ENCODE results near the gene DLG2.

Gene DLG2

DNA sequence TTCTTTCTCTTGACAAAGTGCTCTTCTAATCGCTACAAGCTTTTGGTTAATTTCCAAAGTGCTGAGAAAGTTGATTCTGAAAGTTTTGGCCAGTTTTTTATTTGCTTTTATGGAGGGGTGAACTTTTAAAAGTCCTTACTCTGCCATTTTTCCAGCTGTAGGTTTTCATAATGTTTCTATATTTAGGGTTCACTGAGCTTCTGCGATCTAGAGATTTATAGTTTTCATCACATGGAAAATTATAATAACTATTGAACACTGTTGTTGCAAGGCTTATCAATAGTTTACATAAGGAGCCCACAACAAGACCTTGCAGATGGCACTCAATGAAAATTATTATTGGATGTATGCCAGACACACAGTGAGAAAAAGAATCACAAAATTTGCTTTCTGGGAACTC, 55.1 kb downstream of the DLG2 start:
- in situ Hi-C loops (cut with MboI; ENCODE audit: low sequenced_read_pairs), result no loop called here

DNA sequence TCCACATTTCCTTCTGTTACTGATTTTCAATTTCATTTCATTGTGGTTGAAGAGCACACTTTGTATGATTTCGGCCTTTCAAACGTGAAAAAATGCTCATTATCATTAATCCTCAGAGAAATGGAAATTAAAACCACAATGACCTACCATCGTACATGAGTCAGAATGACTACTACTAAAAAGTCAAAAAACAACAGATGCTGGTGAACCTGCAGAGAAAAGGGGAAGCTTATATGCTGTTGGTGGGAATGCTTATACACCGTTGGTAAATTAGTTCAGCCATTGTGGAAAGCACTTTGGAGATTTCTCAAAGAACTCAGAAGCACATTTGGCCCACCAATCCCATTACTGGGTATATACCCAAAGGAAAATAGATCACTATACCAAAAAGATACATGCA, 57.6 kb downstream of the DLG2 start:
- in situ Hi-C loops (cut with MboI; ENCODE audit: low sequenced_read_pairs), result no loop called here

DNA sequence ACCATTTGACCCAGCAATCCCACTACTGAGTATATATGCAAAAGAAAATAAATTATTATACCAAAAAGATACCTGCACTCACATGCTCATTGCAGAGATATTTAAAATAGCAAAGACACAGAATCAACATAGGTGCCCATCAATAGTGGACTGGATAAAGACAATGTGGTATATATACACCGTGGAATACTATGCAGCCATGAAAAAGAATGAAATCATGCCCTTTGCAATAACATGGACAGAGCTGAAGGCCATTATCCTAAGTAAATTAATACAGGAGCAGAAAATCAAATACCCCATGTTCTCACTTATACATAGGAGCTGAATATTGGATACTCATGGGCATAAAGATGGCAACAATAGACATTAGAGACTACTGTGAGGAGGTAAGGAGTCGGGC, 68.7 kb downstream of the DLG2 start:
- in situ Hi-C loops (cut with MboI; ENCODE audit: low sequenced_read_pairs), result no loop called here

DNA sequence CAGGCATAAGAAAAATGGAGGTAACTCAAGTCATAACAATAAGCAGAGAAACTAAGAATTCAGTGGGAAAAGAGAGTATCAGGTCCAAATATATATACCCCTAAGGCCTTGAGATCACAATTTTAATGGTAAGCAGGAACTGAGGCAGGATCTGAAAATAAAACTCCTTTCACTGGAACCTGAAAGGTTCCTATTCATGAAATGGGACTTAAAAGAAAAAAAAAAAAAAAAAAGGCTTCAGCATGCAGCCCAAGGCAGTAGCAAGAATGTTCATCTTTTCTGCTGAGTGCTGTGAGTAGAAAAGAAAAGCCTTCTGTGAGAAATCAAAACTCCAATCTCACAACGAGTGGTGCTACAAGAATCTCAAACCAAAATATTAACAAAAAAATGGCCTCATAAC, 75.3 kb downstream of the DLG2 start:
- in situ Hi-C loops (cut with MboI; ENCODE audit: low sequenced_read_pairs), result no loop called here

DNA sequence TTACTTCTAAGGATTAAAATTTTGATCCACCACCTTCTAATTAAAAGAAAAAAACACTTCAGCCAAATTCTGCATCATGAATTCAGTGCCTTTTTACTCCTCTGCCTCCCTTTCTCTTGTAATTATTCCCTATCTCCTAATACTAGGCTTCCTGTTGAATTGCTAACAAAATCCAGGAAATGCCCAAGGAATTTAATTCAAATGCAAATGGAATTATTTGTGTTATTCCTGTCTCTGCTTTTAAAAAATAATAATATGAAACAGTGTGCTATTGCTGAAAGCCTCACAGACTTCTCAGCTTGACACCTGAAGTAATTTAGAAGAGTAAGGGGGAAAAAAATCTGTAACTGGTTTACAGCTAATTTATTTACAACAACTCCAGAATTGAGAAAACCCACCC, 85.5 kb downstream of the DLG2 start:
- in situ Hi-C loops (cut with MboI; ENCODE audit: low sequenced_read_pairs), result no loop called here

DNA sequence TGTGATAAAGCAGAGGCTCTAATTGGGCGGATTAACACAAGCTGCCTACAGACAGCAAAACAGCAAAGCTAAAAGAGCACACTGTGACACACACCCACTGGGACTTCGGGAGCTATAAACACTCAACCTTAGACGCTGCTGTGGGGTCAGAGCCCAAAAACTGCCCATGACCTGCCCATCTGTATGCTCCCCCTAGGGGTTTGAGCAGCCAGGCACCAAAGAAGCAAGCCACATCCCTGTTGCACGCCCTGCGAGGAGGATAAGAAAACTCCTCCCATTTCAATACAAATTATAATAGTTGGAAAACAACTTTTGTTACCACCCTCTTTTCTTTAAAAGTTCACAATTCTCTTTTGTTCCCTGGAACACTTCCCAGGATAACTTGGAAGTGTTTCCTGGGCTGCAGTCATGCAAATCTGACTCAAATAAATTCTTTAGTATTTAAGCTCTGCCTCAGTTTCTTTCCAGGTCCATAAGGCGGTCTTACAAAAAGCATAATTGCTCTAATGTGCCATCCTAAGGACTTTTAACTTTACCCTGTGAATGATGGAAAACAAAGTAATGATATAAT, 86.4 kb downstream of the DLG2 start:
- in situ Hi-C loops (cut with MboI; ENCODE audit: low sequenced_read_pairs), result no loop called here

DNA sequence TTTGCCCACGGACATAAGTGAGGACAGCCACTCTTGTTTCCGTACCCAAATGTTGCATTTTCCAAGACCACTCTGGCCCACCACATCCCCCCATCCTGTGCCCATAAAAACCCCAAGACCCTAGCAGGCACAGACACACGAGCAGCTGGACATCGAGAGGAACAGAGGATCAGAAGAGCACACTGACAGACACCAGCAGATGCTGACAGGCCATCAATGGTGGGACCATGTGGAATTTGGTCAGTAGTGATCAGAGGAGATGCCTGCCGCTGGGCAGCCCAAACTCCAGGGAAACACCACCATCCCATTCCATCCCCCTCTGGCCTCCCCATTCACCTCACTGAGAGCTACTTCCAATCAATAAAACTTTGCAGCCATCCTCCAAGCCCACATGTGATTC, 87.0 kb downstream of the DLG2 start:
- in situ Hi-C loops (cut with MboI; ENCODE audit: low sequenced_read_pairs), result no loop called here

DNA sequence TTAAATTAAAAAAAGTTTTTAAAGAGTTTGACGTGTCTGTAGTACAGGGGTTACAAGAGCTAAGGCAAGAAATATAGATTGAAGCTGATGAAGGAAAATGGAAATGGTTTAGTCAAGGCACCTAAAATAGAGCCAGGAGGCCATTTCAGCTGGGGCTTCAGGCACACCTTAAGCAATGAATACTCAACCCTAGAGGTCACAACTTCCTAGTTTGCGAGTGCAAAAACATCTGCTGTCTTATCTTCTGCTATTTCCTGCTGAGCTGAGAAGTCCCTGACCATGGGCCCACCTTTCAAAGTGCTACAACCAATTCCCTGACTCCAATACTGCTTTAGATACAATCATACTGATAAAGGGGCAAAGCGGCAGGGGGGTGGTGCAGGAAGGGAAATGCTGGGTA, 87.4 kb downstream of the DLG2 start:
- in situ Hi-C loops (cut with MboI; ENCODE audit: low sequenced_read_pairs), result no loop called here

DNA sequence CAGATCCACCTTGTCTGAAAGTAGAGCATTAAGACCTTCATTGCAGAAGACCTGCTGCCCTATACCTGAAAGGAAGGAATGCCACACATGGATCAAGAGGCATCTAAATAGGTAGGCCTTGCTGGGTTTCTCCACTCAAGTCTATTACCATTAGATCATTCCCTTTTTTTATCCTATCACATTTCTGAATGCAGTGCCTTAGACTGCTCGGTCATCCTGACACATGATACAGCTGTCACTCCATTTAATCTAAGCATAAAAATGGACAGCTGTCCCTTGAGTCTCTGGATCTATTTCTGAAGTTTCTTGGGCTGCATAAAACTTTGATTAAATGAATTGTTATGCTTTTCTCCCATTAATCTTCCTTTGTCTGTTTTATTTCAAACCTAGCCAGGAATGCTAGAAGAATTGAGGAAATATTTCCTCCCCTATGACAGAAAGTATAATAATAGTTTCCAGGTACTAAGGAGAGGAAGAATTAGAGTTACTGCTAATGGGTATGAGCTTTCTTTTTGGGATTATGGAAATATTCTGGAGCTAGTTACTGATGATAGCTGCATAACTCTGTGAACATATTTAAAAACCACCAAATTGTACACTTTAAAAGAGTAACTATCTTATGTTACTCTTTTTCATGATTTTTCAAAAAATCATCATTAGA, 88.0 kb downstream of the DLG2 start:
- in situ Hi-C loops (cut with MboI; ENCODE audit: low sequenced_read_pairs), result no loop called here

DNA sequence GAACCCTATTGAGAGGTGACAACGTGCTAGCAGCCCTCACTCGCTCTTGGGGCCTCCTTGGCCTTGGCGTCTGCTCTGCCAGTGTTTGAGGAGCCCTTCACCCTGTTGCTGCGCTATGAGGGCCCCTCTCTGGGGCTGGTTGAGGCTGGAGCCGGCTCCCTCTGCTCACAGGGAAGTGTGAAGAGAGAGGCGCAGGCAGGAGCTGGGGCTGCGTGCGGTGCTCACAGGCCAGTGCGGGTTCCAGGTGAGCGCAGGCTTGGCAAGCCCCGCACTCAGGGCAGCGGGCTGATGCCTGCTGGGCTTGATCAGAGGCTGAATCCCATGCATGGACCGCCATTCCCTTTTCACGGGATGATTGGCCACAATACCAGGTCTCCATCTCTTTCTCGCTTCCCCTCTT, 90.7 kb downstream of the DLG2 start:
- in situ Hi-C loops (cut with MboI; ENCODE audit: low sequenced_read_pairs), result no loop called here

DNA sequence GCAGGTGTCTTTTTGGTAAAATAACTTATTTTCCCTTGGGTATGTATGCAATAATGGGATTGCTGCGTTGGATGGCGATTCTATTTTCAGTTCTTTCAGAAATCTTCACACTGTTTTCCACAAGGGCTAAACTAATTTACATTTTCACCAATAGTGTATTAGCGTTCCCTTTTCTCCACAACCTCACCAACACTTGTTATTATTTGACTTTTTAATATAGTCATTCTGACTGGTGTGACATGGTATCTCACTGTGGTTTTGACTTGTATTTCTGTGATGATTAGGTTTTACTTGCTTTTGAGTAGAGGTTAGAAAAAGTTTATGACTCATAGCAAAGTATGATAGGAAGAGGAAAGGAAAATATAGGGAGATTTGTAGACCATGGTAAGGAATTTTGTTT, 92.3 kb downstream of the DLG2 start:
- in situ Hi-C loops (cut with MboI; ENCODE audit: low sequenced_read_pairs), result no loop called here

DNA sequence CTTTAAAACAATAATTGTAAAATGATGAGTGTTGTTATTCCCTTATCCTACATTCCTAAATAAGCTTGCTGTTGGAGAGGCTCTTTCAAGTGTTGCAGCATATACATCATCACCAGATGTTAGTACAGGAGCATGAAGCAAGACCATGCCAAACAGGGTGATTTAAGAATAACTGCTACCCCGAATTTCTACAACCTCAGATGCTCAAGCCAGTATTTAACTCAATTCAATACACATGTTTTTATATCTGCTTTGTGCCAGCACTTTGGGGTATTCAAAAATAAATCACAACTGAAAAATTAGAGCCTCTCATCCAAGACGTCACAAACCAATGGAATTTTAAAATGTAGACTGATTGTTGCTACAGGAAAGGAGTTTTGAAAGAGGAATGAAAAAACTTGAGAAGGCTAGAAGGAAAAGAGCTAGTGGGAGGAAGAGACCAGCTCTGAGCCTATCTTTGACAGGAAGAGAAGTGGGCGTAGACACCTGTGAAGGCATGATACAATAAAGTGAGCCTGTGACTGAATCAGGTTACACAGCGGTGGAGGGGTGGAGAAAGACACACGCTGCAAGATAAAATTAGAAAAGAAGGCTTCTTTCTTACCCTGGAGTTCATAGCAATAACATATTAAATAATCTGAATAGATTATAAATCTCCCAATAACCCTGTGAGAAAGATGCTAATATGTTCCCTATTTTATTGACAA, 95.8 kb downstream of the DLG2 start:
- in situ Hi-C loops (cut with MboI; ENCODE audit: low sequenced_read_pairs), result no loop called here

DNA sequence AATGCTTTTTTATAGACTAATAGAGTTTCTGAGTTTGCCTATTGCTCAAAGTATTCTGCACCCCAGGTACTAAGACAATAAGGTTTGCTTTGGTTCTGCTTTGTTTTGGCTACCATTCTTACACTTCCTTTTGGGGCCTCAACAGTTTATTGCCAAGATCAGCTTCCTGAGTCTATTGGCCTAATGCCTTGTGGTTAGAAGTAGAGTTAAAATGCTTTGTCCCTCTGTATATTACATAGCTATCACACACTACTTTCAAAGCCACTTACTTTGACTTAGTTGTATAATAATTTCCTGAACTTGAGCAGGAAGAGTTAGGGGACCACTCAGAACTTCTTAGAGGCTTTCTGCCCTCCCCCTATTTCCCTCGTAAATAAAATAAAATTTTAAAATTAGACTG, 96.5 kb downstream of the DLG2 start:
- in situ Hi-C loops (cut with MboI; ENCODE audit: low sequenced_read_pairs), result no loop called here

DNA sequence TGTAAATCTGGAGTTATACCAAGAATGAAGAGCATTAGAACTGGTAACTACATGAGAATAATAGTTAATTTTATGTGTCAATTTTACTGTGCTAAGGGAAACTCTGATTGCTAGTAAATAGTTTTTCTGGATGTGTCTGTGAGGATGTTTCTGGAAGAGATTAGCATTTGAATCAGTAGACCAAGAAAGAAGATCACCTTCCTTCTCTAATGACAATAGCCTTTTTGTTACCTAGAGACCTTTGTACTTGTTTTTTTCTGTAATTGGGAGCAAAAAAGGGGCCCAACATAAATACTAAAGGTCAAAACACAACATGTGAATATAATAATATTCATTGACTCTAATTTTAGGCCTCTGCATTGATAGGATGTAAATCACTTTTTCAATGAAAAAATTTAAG, 100.6 kb downstream of the DLG2 start:
- in situ Hi-C loops (cut with MboI; ENCODE audit: low sequenced_read_pairs), result no loop called here

DNA sequence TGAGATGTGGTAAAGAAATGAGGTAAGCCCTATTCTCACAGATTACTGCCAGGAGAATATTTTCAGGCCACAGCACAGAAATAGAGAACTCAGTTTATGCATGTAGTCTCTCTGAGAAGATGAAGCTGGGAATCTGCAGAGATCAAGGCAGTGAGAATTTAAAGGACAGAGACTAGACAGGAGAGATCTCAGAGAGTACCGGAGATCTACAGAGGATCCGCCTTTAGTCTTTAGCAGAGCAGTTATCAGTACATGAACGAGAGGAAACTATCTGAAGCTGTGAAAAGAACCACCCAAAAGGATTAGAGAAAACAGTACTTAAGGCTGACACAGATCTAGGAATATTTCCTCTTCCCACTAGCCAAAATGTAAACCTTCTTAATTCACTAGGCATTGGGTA, 101.5 kb downstream of the DLG2 start:
- in situ Hi-C loops (cut with MboI; ENCODE audit: low sequenced_read_pairs), result no loop called here

DNA sequence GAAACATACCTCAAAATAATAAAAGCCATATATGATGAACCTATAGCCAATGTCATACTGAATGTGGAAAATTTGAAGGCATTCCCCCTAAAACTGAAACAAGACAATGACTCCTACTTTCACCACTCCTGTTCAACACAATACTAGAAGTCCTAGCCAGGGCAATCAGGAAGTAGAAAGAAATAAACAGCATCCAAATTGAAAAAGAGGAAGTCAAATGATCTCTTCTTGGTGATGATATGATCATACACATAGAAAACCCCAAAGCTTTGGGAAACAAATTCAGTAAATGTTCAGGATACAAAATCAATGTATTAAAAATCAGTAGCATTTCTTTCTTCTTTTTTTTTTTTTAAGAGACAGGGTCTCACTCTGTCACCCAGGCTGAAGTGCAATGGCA, 109.9 kb downstream of the DLG2 start:
- in situ Hi-C loops (cut with MboI; ENCODE audit: low sequenced_read_pairs), result no loop called here

DNA sequence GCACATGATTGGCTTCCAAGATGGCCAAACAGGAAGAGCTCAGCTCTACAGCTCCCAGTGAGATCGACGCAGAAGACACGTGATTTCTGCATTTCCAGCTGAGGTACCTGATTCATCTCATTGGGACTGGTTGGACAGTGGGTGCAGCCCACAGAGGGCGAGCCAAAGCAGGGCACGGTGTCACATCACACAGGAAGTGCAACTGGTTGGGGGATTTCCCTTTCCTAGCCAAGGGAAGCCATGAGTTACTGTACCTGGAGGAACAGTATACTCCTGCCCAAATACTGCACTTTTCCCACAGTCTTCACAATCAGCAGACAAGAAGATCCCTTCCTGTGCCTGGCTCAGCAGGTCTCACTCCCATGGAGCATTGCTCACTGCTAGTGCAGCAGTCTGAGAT, 131.2 kb downstream of the DLG2 start:
- in situ Hi-C loops (cut with MboI; ENCODE audit: low sequenced_read_pairs), result no loop called here

DNA sequence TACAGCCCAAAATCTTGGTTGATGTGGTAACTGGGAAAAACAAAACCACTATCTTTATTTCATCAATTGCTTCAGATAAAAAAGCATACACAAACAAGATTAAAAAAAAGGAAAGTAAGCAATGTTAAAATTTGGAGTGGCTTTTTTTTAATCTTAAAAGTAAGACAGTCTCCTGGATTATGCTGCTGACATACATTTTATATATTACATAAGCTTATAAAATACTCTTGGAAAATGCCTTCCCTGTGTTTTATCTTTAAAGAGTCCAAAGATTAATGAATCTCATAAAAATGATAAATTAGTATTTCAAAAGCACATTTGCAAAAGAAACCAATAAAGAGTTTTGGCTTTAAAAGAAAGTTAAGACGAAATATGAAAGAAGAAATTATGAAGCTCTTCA, 132.7 kb downstream of the DLG2 start:
- in situ Hi-C loops (cut with MboI; ENCODE audit: low sequenced_read_pairs), result no loop called here

DNA sequence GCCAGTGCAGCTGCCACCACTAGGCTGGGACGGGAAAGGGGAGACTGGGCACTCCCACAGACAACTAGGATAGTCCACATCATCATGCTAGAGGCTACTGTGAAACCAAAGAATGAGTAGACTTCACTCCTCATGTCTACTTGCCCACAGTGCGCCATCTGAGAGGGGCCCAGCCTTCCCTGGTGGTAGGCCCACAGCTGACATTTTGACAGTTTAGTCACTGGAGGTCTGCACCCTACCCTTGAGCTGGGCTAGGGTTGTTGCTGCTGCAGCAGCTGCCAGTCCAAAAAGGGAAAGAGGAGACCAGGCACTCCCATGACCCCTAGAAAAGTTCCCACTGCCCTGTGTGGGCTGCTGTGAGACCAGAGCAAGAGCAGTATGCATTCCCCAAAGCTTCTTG, 141.2 kb downstream of the DLG2 start:
- in situ Hi-C loops (cut with MboI; ENCODE audit: low sequenced_read_pairs), result no loop called here

DNA sequence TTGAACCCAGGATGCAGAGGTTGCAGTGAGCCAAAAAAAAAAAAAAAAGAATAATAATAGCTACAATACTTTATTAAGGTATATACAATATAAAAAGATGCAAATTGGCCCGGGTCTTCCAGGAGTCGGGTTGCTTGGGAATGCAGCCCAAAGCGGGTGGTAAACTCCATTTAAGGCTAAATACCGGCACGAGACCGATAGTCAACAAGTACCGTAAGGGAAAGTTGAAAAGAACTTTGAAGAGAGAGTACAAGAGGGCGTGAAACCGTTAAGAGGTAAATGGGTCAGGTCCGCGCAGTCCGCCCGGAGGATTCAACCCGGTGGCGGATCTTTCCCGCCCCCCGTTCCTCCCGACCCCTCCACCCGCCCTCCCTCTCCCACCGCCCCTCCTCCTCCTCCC, 143.3 kb downstream of the DLG2 start:
- in situ Hi-C loops (cut with MboI; ENCODE audit: low sequenced_read_pairs), result no loop called here

DNA sequence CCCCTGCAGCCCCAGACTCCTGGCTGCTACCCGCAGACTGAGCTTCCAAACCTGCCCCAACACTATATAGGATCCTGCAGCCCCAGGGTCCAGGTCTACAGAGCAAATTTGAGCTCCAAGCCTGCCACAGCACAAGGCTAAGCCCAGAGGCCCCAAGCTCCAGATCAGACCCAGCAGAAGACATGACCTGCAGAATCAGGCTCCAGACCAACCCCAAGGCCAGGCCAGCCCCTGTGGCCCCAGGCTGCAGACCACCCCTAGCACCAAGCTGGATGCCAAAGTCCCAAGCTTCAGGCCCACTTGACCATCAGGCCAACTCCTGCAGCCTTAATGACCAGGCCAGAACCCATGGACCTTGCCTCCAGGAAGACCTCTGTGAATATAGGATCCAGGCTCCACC, 145.3 kb downstream of the DLG2 start:
- in situ Hi-C loops (cut with MboI; ENCODE audit: low sequenced_read_pairs), result no loop called here

DNA sequence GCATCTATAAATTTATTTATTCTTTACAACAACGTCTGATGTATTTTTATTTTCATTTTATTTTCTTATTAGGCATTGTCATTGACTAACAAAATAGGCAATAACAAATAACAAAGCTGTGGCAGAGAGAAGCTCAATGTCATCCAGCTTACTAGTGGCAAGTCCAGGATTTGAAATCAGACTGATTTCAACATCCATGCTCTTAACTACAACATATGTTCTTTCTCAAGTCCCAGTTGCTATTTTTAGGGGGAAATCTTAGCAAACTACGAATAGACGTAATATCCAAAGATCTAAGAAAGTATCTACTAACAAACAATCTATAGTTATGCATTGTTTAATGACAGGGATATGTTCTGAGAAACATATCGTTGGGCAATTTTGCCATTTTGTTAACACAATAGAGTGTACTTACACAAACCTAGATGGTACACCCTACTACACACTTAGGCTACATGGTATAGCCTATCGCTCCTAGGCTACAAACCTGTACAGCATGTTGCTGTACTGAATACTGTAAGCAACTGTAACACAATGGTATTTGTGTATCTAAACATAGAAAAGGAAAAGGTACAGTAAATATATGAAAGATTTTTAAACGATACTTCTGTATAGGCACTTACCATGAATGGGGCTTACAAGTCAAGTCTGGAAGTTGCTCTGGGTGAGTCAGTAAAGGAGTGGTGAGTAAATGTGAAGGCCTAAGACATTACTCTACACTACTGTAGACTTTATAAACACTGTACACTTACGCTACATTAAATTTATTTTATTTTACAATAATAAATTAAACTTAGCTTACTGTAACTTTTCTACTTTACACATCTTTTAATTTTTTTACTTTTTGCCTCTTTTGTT, 151.3 kb downstream of the DLG2 start:
- in situ Hi-C loops (cut with MboI; ENCODE audit: low sequenced_read_pairs), result no loop called here

Measured in HL-60/S4 treated with phorbol 12-myristate 13-acetate at 8.2 ng/mL for 4 days and 3 days (cell line).